Endothelial cell of umbilical vein (primary cell): ENCODE results near the gene SLCO6A1. TPM values are rescaled to one million over a fixed set of nuclear protein-coding genes. Genes with fewer than 3 reads are reported as not detected.

ENCODE experiments used
- BruUV-seq: library from RNA; stranded (reverse); fragments of 400-500 nt; replicated peaks from 2 replicates; lab custom pipeline; 2021; lab: Mats Ljungman, UMichigan
- CTCF ChIA-PET: fragments of 300-600, 350-600 bp; sonication (Branson Sonifier 250); formaldehyde crosslinking; loops from one replicate; lab custom pipeline; 2021; ENCODE audit warnings: antibody characterized with exemption, inconsistent platforms; lab: Charles Lee
- POLR2A ChIA-PET: fragments of 300-600, 350-600 bp; sonication (Branson Sonifier 250); formaldehyde crosslinking; loops from one replicate; lab custom pipeline; 2021; ENCODE audit warnings: antibody characterized with exemption, inconsistent platforms; lab: Charles Lee
- DNase-seq: peaks from one replicate; pipeline ENCODE4 v3.0.0-alpha.2; 2011; ENCODE audit warnings: low read depth, low spot score
- FAIRE-seq: peaks from 2 replicates; lab custom pipeline; 2011; peaks lifted over from hg19 to GRCh38; lab: Jason Lieb, UNC
- H2AFZ ChIP-seq: 2 replicates; pipeline ENCODE4 v1.6.0; 2012; ENCODE audit warnings: low read depth, low read length, control low read depth, inconsistent platforms
- H3K27ac ChIP-seq: 2 replicates; pipeline ENCODE4 v1.5.1; 2011; ENCODE audit warnings: low read depth, mild to moderate bottlenecking, control low read depth, low read length, moderate library complexity; ENCODE audit not compliant: insufficient read depth
- H3K27me3 ChIP-seq, 2 experiments: 2 replicates each; pipeline versions ENCODE4 v1.6.0 to v1.6.1; 2011; ENCODE audit warnings: low read length in 2 of 2, mixed read lengths in 1 of 2; ENCODE audit not compliant: control insufficient read depth in 2 of 2, insufficient read depth in 2 of 2
- H3K36me3 ChIP-seq, 2 experiments: 2 replicates in 1 of 2; 3 replicates in 1 of 2; pipeline ENCODE4 v1.5.1; 2011; ENCODE audit warnings: low read length in 2 of 2, mild to moderate bottlenecking in 1 of 2, moderate library complexity in 1 of 2; ENCODE audit not compliant: control insufficient read depth in 2 of 2, insufficient read depth in 2 of 2; ENCODE audit errors: extremely low read depth in 1 of 2
- H3K4me1 ChIP-seq: 3 replicates; pipeline ENCODE4 v1.5.1; 2011; ENCODE audit warnings: mild to moderate bottlenecking, low read length; ENCODE audit not compliant: control insufficient read depth, insufficient read depth; ENCODE audit errors: extremely low read depth
- H3K4me2 ChIP-seq: 2 replicates; pipeline ENCODE4 v1.6.1; 2011; ENCODE audit warnings: low read length, control low read depth, mixed read lengths; ENCODE audit not compliant: insufficient read depth
- H3K4me3 ChIP-seq, 3 experiments: fragments of 200-600 bp in 1 of 3; sonication (generic), shearing (Covaris generic) in 1 of 3; replicated peaks in 1 of 3; 2 replicates each; pipeline ENCODE4 v1.5.1; 2011 to 2016; ENCODE audit warnings: control low read depth in 3 of 3, low read length in 3 of 3, mild to moderate bottlenecking in 2 of 3, inconsistent platforms in 1 of 3, low read depth in 1 of 3, moderate library complexity in 1 of 3; ENCODE audit not compliant: insufficient read depth in 1 of 3
- H3K79me2 ChIP-seq: 2 replicates; pipeline ENCODE4 v1.6.0; 2012; ENCODE audit warnings: low read length, inconsistent platforms; ENCODE audit not compliant: control insufficient read depth, insufficient read depth
- H3K9ac ChIP-seq: replicated peaks from 2 replicates; pipeline ENCODE3; 2011; ENCODE audit warnings: low read length, control low read depth; ENCODE audit not compliant: insufficient read depth; ENCODE audit errors: extremely low read depth
- H3K9me1 ChIP-seq: replicated peaks from 3 replicates; pipeline ENCODE4 v1.6.0; 2011; ENCODE audit warnings: mild to moderate bottlenecking, low read length; ENCODE audit not compliant: control insufficient read depth, insufficient read depth; ENCODE audit errors: extremely low read depth
- H3K9me3 ChIP-seq: replicated peaks from 2 replicates; pipeline ENCODE4 v1.5.1; 2012; ENCODE audit warnings: low read length, inconsistent platforms; ENCODE audit not compliant: control insufficient read depth, insufficient read depth
- H4K20me1 ChIP-seq: replicated peaks from 2 replicates; pipeline ENCODE3; 2011; ENCODE audit warnings: mild to moderate bottlenecking, low read length; ENCODE audit not compliant: control insufficient read depth, insufficient read depth; ENCODE audit errors: extremely low read depth
- EZH2 ChIP-seq: IDR thresholded peaks from 2 replicates; pipeline ENCODE4 v1.6.1; 2012; ENCODE audit warnings: borderline replicate concordance, low read depth, mild to moderate bottlenecking, moderate library complexity, low read length, inconsistent platforms; ENCODE audit not compliant: severe bottlenecking
- FOS ChIP-seq: IDR thresholded peaks from 2 replicates; pipeline ENCODE4 v1.6.1; 2011; ENCODE audit warnings: mild to moderate bottlenecking, low read length, moderate library complexity, borderline replicate concordance; ENCODE audit not compliant: insufficient read depth
- GATA2 ChIP-seq: IDR thresholded peaks from 2 replicates; pipeline ENCODE4 v1.7.0; 2011; ENCODE audit warnings: low read depth, mild to moderate bottlenecking, moderate library complexity, mixed read lengths, low read length; ENCODE audit not compliant: insufficient read length, insufficient read depth
- JUN ChIP-seq: IDR thresholded peaks from 2 replicates; pipeline ENCODE4 v1.6.1; 2011; ENCODE audit warnings: borderline replicate concordance, low read depth; ENCODE audit not compliant: insufficient read length, insufficient read depth
- MYC ChIP-seq: IDR thresholded peaks from one replicate; pipeline ENCODE4 v1.6.1; 2011; ENCODE audit warnings: mild to moderate bottlenecking, low read depth, low read length
- POLR2A ChIP-seq: IDR thresholded peaks from 2 replicates; pipeline ENCODE4 v1.6.1; 2012; ENCODE audit warnings: low read depth, mild to moderate bottlenecking, control low read depth, low read length
- POLR2AphosphoS5 ChIP-seq: IDR thresholded peaks from 2 replicates; pipeline ENCODE4 v1.6.1; 2012; ENCODE audit warnings: low read depth, mild to moderate bottlenecking, control low read depth, low read length, moderate library complexity; ENCODE audit not compliant: insufficient read depth
- dilution Hi-C: fragments of 300-500 bp; cut with MboI; formaldehyde crosslinking; loops from one replicate; pipeline ENCODE4 v1.15.0; 2019; ENCODE audit warnings: low sequenced_read_pairs; ENCODE audit not compliant: extremely low pct_ligation_motif_present
- intact Hi-C: fragments of 100-400 bp; cut with micrococcal nuclease; formaldehyde crosslinking; loops from one replicate; pipeline ENCODE4 v1.10.0; 2022
- polyA plus RNA-seq, 4 experiments: library from polyadenylated mRNA; depleted of rRNA in 3 of 4; stranded (reverse) in 3 of 4; unstranded in 1 of 4; fragments of >200 nt; gene quantifications; 2 replicates each; pipeline versions ENCODE4 v1.2.1 to v1.2.3, GENCODE V29; 2011 to 2012; ENCODE audit warnings: missing spikeins in 1 of 4
- total RNA-seq: library from RNA; stranded (reverse); gene quantifications from 2 replicates; pipeline ENCODE4 v1.2.3, GENCODE V29; 2021
- TF ChIP-seq, protein P1 (sequence below), 2 donors: IDR thresholded peaks; 1 replicate in 1 of 2; 2 replicates in 1 of 2; pipeline ENCODE4 v1.5.1; 2011; ENCODE audit warnings: low read length in 2 of 2, mild to moderate bottlenecking in 2 of 2, moderate library complexity in 2 of 2, control low read depth in 1 of 2, inconsistent platforms in 1 of 2, low read depth in 1 of 2; ENCODE audit not compliant: insufficient read depth in 1 of 2; ENCODE audit errors: extremely low read depth in 1 of 2
- TF ChIP-seq, protein P2 (sequence below): IDR thresholded peaks from 2 replicates; pipeline ENCODE4 v1.6.1; 2011; ENCODE audit not compliant: insufficient read depth, insufficient read length

Gene SLCO6A1
- total and polyA plus RNA-seq, 2 donors (not counting 3 experiments of a cell fraction or from before 2014, with no cell fraction given) = not detected

DNA sequence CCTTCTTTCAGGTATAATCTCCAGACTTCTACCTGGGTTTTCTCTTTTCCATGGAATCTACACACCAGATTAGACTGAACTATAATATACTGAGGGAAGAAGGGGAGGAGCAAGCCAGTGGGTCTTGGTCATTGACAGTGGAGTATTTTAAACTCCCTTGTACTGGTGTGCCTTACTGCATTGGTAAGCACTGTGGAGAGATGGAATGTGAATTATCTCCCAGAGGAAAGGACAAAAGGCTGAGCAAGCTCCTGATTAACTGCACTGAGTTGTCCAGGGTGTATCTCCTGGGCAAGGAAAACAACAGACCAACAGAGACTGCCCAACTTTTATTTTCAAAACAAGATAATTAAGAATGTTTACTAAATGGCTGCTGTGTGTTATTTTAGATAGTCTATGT lies 29.8 kb upstream of the SLCO6A1 start:
- CTCF ChIA-PET = no interaction called here
- dilution Hi-C loops (no loop called here), intact Hi-C loops (no loop called here)
- no peak for DNase-seq
- H3K27me3 ChIP-seq = peaks cover 0 to 2% of the 10 kb centered on the region in 2 experiments
- H3K9me1 ChIP-seq = no peaks in the 10 kb centered on the region
- no peak for TF ChIP-seq JUN
- no peak for TF ChIP-seq EZH2
- TF ChIP-seq, protein P1, sequence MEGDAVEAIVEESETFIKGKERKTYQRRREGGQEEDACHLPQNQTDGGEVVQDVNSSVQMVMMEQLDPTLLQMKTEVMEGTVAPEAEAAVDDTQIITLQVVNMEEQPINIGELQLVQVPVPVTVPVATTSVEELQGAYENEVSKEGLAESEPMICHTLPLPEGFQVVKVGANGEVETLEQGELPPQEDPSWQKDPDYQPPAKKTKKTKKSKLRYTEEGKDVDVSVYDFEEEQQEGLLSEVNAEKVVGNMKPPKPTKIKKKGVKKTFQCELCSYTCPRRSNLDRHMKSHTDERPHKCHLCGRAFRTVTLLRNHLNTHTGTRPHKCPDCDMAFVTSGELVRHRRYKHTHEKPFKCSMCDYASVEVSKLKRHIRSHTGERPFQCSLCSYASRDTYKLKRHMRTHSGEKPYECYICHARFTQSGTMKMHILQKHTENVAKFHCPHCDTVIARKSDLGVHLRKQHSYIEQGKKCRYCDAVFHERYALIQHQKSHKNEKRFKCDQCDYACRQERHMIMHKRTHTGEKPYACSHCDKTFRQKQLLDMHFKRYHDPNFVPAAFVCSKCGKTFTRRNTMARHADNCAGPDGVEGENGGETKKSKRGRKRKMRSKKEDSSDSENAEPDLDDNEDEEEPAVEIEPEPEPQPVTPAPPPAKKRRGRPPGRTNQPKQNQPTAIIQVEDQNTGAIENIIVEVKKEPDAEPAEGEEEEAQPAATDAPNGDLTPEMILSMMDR (IDR thresholded peaks at IDR 0.05; ENCODE audit: extremely low read depth in 1 of 2, insufficient read depth in 1 of 2, low read depth in 1 of 2, low read length in 2 of 2) = no peak
- TF ChIP-seq, protein P2, sequence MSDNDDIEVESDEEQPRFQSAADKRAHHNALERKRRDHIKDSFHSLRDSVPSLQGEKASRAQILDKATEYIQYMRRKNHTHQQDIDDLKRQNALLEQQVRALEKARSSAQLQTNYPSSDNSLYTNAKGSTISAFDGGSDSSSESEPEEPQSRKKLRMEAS = no peak
- TF ChIP-seq FOS = no peak
- TF ChIP-seq POLR2AphosphoS5 = no peak
- no peak for TF ChIP-seq MYC
- no peak for TF ChIP-seq POLR2A
- no peak for TF ChIP-seq GATA2
- BruUV-seq = no TSS peak
- FAIRE-seq = no peak
- no peak overlapping the region for H3K4me2 ChIP-seq
- no peak overlapping the region for H3K27ac ChIP-seq
- no peaks in the 10 kb centered on the region for H3K9me3 ChIP-seq
- H2AFZ ChIP-seq = no peak overlapping the region
- H4K20me1 ChIP-seq = no peaks in the 10 kb centered on the region
- no peak overlapping the region for H3K4me3 ChIP-seq
- no peaks in the 10 kb centered on the region for H3K4me1 ChIP-seq
- H3K36me3 ChIP-seq = no peaks in the 10 kb centered on the region
- no peaks in the 10 kb centered on the region for H3K79me2 ChIP-seq
- POLR2A ChIA-PET = no interaction called here
- H3K9ac ChIP-seq = no peak overlapping the region
